NCI-H524 (cell line): ENCODE results near the gene INSYN2B.
A peak's percentile ranks its signal among the peaks of the same experiment; 100 is the strongest.

ENCODE experiments used
- DNase-seq, 2 experiments: peaks; one replicate each; lab custom pipeline; 2025; lab: John Stamatoyannopoulos, UW

Gene INSYN2B

DNA sequence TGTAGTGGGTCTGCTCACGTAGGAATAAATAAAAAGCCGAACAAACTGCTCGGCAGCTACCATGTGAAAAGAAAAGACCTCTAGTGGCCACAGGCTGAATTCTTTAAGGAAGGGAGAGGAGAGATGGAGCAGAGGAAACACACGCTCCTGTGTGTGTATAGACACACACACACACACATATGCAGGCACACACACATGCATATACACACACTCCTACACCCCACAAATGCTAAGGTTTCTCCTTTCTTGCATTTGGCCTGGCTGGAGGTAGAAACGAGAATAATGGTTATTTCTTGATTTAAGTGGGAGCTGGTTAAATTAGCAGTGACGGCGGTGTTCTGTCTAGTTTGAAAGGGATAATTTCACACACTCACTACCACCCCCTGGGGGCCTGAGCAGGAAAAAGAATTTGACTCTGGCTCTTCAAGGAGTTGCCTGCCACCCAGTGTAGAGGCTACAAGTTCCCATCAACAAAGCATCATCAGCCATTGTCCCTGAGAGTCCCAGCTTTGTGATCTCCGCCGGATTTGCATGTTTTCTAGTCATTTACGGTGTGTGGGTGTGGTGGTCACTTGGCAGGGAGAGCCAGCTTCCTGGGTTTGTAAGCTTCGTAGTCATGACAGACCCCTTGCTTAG is at the start of gene INSYN2B:
Gene INSYN2B (minus strand): TSS at position 78 of the 636 bp plus-strand sequence. CDS start 96,597 bp downstream, outside the sequence.
- peak; percentile 75 to 80 for DNase-seq

DNA sequence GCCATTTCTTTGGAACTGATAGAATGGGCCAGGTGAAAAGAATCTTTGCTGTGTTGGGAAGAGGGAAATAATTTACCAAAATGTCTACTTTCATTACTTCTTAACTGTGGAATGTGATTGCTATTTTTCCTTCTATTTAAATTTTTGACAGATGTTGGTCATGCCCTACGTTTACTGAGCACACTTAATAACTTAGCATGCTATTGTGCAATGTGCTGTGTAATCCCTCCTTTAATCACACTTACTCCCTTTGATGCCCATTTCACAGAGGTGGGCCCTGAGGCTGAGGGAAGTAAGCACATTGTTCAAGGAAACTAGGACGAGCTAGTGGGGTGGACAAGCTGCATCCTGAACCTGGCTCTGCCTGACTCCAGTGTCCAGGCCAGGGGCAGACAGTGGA is 47.8 kb upstream of the INSYN2B start:
- DNase-seq, result no peak

DNA sequence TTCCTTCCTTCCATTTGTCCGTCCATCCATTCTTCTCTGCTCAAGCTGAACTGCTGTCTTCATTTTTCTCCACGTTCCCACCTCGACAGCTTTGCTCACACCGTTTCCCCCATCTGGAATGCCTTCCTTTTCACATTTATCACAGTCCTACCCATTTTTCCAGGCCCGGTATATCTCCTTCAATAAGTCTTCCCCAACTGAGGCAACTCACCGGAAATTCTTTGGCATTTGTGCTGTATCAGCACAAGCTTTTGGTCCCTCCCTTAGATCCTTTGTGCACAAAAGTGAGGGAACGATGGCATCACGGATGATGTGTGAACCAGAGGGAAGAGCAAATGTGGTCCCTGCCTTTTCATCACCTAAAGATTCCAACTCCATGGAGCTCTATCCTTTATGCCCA is 45.6 kb upstream of the INSYN2B start:
- DNase-seq, result no peak

DNA sequence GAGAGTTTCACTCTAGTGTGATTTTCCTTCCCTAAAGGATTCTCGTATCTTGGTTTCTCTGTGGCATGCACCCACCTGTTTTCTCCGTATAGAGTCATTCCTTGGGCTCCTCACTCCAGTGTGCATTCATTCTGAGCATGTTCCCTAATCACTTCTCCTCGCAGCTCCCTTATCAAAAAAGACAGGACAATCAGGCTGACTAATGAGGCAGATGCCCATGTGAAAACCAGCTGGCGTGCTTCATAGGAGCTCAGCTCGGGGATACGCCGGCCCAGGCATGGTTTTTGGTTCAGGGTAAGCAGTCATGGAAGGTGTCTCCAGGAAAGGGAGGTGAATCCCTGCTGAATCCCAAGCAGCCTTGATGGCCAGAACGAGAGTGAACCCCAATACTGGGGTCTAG is 41.2 kb upstream of the INSYN2B start:
- peak in 1 of 2 experiments; percentile 61 for DNase-seq

DNA sequence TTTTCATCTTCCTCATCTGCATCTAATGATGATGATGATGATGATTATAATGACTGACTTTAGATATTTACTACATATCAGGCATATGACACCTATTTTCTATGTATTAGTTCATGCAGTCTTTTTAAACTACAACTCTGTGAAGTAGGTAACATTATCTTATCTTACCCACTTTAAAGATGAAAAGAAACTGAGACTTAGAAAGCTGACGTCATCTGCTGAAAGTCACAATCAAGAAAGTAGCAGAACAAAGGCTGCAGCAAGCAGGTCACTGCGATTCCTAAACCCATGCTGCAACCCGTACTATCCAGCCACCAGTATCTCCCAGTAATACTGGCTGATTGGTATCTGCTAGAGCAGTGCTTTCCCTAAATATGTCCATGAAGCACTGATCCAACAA is 40.1 kb upstream of the INSYN2B start:
- no peak for DNase-seq

GRCh38 chr5:170012622-170013021 is 32.3 kb upstream of the INSYN2B start:
- DNase-seq, result no peak

DNA sequence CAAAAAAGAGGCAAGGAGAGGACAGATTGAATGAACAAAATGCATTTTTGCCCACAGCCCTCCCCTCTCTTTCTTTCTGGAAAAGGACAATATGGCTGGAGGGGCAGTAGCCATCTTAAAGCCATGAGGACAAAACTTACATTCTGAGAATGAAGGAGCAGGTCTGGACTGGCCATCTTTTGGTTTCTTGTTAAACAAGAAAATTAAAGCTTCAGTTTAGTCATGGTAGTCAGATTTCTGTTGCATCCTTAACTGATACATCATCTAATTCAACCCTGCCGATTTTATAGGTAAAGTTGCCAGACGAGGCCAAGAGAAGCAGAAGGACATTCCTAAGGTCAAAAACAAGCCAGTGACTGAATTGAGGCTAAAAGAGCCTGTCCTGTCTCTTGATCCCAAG is 31.5 kb upstream of the INSYN2B start:
- DNase-seq, result no peak

DNA sequence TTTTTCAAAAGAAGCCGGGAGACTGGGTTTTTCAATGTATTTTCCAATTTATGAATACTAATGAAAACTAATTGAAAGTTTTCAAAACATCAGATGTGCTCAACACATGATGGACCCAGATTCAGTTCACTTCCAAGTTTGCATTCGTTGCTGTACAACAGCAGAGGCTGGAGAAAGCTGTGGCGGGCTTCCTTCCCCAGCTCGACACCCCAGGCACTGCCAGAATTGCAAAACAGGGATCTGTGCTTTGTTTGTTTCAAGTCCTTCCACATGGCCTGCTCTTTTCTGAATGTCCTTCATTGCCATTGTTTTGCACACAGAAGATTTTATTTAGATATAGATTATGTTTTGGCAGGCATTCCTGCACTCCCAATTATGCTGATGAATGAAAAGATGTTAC is 30.3 kb upstream of the INSYN2B start:
- no peak for DNase-seq

DNA sequence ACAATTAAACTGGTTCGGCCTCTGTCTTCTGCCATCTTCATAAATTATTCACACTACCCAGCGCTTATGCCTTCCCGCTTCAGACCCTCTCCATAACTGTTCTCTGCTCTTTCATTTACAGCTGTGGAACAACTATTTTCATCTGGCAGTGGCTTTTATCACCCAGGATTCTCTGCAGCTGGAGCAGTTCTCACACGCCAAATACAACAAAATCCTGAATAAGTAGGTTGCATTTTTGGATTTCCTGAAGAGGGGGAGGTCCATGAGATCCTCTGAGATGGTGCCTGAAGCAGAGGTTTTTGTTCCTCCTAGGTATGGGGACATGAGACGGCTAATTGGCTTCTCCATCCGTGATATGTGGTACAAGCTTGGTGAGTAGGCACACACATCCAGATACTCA is 28.1 kb upstream of the INSYN2B start:
- DNase-seq, result no peak

DNA sequence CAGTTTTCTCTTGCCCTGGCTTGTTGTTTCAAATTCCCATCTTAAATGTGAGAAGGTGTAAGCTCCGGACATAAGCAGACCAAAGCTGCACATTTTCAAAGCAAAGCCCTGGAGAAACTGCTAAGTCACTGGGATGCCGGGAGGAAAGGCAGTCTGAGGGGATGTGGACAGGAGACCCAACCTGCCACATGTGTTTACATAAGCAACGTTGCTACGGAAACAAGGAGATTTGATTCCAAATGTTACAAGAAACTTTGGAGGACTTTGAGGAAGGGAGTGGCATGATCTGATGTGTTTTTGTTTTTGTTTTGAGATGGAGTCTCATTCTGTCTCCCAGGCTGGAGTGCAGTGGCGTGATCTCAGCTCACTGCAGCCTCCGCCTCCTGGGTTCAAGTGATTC is 25.7 kb upstream of the INSYN2B start:
- no peak for DNase-seq

DNA sequence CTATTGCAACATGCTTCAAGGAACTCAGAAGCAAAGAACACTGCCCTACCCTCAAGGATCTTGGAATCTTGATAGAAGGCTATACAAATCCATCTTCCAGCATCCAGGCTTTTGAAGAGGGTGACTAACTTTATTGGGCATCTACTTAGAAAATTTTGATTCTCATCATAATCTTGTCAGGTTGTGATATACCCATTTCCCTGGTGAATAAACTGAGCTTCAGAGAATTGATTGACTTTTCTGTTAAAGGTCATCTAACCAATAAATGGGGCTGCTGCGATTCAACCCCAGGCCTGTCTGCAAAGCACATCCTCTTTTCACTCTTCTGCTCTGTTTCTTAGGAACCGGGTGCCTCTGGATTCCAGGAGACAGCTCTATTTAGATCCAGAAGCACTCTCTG is 19.9 kb upstream of the INSYN2B start:
- DNase-seq, result no peak

DNA sequence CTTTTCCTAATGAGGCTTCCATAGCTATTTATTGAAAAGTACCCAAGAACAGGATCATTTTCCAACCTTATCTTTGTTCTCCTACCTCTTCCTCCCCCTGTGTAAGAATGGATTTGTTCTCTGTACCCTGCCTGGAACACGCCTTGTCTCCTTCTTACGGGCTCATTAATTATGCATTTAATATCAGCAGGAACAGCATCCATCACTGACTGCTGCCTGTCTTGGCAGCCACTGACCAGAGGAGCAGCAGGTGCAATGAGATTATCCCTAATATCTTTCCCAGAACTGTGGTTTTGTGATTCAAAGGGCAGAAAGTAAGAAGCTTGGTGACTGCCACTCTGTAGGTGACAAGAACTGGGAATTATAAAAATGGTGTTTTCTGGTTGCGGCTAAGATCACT is 19.3 kb upstream of the INSYN2B start:
- peak in 1 of 2 experiments; percentile 72 for DNase-seq

DNA sequence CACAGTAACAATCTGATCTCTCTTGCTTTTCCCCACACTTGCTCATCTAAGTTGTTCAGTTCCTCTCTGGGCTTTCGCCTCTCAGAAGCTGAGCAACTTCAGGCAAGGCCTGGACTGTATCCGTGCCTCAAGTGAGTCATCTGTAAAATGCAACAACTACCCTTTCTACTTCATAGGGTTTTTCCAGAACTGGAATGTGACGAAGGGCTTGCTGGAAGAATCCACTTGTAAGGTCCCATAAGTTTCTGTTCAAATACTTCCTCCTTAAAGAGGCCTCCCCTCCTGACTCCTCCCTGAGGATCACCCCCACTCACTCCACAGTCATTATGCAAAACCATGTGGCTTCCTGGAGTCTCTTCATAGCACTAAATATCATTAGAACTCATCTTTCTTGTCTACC is 17.5 kb upstream of the INSYN2B start:
- no peak for DNase-seq

DNA sequence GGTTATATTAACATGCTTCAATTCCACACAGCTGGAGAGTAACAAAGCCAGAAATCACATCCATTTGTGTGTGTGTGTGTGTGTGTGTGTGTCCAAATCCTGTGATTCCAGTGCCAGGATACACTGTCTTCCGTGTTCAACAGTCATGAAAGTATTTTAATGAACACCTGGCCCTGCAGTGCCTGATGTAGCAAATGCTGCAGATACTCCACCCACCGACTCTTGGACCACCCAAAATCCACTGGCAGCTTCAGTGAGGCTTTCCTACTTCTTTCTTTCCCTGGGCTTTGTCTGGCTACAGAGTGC is 13.1 kb upstream of the INSYN2B start:
- DNase-seq, result no peak

DNA sequence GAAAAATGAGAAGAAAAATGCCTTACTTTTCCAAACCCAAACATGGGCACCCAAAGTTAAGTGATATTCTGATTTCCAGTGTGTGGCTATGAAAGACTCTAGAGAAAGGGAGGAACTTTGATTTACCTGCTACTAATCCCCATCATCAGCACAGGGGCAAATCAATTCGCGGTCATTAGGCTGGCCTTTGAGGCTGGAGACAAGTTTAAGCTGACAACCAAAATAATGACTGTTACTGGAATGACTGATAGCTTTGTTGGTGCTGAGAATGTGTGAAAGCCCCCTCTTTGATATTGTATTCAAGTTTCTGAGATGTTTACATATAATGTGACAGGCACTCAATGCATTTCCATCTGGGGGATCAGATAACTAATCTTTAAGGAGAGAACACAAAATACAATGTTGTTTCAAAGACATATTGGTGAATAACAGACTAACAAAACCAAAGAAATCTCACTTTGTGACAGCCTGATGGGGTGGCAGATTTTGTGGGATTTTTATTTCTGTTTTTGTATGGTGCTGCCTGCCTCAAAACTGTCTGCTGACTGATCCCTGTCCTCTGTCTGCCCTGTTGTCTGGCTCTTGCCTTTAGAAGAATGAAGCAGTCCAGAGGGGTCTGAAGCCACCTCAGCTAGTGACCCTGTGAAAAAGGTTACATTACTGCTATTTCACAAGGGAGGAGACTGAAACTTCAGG is 12.6 kb upstream of the INSYN2B start:
- no peak for DNase-seq

DNA sequence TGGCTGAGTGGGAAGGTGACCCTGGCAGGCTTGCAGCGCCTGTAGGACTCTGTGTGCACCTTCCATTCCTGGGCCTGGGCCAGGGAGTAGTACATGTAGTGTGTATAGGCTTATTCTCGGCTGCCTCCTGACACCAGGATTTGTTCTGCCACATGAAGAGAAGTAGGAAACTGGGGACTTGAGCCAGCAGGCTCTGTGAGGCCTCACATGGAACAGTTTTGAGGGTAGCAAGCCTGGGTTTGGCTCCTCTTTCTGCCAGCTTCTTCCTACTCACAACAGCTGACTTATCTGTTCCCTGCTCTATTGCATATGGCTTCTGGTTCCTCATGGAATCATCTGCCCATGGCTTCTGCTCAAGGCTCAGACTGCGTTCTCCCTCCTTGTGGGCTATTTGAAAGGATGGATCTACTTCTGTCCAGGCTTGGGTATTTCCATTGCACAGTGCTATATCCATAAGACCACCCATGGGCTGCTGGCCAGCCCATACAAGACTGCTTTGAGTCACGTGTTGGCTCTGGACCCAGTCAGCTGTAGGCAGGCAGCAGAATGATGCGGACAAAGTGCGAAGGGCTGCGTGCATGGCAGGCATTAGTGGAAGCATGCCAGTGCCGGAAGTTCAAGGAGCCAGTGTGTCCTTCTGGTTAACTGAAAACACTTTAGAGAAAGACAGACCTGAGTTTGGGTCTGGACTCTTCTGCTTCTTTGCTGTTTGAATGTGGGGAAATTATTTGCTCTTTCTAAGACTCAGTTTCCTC is 11.0 kb upstream of the INSYN2B start:
- DNase-seq, result no peak

DNA sequence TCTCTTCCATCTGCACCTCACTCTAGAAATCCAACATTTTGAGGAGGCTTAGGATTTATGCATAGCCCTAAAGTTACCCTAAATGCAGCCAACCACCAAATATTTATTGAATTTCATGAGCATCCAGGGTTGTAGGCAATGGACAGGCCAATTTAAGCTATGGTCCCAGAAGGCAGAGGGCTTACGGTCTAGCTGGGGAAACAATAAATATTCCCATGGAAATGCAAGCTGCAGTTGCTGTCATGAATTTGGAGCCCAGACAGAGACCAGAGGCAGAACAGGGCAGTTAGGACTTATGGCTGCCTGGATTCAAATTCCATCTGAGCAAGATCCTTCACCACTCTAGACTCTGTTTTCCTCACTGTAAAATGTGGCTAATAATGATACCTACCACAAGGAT is 9.1 kb upstream of the INSYN2B start:
- DNase-seq, result no peak

DNA sequence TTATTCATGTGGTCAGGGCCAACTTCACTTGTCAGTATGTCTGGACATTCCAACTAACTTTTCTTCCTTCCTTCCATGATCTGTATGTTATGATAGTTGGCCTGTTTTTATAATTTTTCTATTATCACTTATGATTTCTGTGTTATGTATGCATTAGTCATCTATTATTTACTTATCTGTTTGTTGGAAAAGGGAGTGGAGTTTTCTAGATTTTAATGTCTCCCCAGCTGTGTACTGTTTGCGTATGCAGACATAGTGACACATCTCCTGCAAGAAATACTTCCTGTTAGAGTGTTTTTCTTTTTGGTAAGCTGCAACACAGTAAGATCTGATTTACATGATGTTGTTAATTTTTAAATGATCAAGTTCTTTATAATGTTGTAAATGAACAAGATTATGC is 8.7 kb upstream of the INSYN2B start:
- DNase-seq, result no peak

- DNase-seq, result no peak
Observed at GRCh38 chr5:169988206-169988605, 7.9 kb upstream of the INSYN2B start.

GRCh38 chr5:169979871-169980270 is 424 bp downstream of the INSYN2B start:
- no peak for DNase-seq

DNA sequence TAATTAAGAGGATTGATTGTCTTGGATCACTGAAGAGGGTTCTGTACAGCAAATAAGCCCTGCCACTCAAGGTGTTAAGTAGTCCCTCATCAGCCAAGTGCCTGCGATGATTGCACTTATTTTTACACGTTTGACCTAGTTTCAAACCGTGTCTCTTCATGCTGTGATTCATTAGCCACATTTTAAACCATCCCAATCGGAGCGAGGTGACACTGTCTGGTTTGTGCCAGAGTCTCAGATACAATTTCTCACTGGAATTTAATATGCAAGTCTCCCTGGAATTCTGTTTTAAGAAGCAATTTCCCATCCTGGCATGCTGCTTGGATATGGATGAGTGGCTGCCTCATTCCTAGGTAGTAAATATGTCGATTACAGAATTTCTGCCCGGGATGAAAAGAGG is 1.6 kb downstream of the INSYN2B start:
- DNase-seq, result peak; percentile 41 to 81

- no peak for DNase-seq
Observed at GRCh38 chr5:169974121-169974770, 6.0 kb downstream of the INSYN2B start.

- DNase-seq, result no peak
Observed at GRCh38 chr5:169973056-169973455, 7.2 kb downstream of the INSYN2B start.
